Measurements from ENCODE around the gene PLA2G2C. TPM values are rescaled to one million over a fixed set of nuclear protein-coding genes. Genes with fewer than 3 reads are reported as not detected.

The PLA2G2C gene
- total RNA-seq, 3 donors from 2014 or later (not counting 1 experiment from before 2014, with no cell fraction given) = not detected

DNA sequence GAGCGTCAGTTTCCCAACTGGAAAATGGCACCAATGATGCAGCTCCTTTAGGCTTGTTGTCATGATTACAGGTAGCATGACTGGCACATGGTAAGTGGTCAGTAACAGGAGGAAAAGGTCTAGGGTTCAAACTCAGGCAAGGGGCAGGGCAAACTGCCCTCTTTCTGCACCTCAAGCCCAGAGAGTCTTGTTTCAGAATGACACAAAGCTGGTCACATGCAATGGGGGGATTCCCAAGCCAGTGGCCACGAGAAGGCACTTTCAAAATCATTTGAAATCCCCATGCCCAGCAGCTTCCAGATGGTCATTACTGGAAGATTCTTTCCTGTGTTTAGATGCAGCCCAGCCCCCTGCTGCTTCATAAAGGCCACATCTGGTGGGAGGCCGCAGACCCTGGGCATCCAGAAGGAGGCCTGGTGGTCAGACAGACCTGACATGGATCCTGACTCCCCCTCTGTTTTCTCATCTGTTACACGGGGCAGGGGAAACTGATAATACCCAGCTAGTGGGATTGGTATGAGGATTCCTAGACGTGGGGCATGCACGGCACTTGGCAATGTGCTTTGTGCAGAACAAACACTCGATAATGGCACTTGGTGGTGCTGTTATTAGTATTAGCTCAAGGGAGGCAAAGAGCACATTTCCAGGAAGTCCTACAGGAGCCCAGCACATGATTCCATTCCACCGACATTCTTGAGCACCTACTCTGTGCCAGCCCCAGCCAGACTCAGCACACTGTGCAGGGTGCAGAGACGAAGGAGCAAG, 60.1 kb downstream of the PLA2G2C start:
- no peaks in the 10 kb centered on the region for H3K9me3 ChIP-seq (ENCODE audit: control insufficient read depth, insufficient read depth, low read length)
- Mint-ChIP-seq H3K36me3 (no peaks in the 10 kb centered on the region), H3K27me3 (ENCODE audit: low read depth in 2 of 2) (peaks cover 9% of the 10 kb centered on the region in 2 donors), H3K9me3 (no peaks in the 10 kb centered on the region), H3K4me1 (no peaks in the 10 kb centered on the region), H3K27ac (no peak overlapping the region), H3K4me3 (no peak overlapping the region)
- intact Hi-C loops (cut with micrococcal nuclease) = no loop called here
- no peak overlapping the region for H3K4me3 ChIP-seq (ENCODE audit: low read length)
- 75% methylated on average over 9 of the region's 9 CpGs for WGBS (ENCODE audit: insufficient coverage)
- no peak for DNase-seq
- no peaks in the 10 kb centered on the region for H3K27me3 ChIP-seq (ENCODE audit: control insufficient read depth, insufficient read depth, low read length)
- no peaks in the 10 kb centered on the region for H3K4me1 ChIP-seq (ENCODE audit: control insufficient read depth, insufficient read depth, low read length)
- ATAC-seq = no peak
- TF ChIP-seq, protein P1, sequence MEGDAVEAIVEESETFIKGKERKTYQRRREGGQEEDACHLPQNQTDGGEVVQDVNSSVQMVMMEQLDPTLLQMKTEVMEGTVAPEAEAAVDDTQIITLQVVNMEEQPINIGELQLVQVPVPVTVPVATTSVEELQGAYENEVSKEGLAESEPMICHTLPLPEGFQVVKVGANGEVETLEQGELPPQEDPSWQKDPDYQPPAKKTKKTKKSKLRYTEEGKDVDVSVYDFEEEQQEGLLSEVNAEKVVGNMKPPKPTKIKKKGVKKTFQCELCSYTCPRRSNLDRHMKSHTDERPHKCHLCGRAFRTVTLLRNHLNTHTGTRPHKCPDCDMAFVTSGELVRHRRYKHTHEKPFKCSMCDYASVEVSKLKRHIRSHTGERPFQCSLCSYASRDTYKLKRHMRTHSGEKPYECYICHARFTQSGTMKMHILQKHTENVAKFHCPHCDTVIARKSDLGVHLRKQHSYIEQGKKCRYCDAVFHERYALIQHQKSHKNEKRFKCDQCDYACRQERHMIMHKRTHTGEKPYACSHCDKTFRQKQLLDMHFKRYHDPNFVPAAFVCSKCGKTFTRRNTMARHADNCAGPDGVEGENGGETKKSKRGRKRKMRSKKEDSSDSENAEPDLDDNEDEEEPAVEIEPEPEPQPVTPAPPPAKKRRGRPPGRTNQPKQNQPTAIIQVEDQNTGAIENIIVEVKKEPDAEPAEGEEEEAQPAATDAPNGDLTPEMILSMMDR (IDR thresholded peaks at IDR 0.05) = no peak
- H3K36me3 ChIP-seq (ENCODE audit: control insufficient read depth, insufficient read depth, low read length) = no peaks in the 10 kb centered on the region
- H3K27ac ChIP-seq (ENCODE audit: low read length) = no peak overlapping the region

DNA sequence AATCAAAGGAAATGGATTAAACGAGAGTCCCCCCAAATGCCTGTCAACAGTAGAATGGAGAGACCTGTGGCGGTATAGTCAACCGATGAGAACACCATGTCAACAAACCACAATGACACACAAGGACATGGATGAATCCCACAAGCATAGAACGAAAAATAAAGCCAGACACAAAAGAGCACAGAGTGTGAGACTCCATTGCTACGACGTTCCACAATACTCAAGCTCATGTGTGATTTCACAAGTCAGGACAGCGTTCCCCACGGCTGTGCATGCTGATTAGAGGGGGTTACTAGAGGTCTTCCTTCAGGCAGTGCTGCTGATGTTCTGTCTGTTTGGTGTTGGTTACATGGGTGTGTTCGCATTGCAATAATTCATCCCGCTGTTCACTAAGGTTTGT, 61.2 kb downstream of the PLA2G2C start:
- Histone ChIP-seq H3K9me3 (ENCODE audit: control insufficient read depth, insufficient read depth, low read length) (no peaks in the 10 kb centered on the region), H3K27ac (ENCODE audit: low read length) (no peak overlapping the region), H3K27me3 (ENCODE audit: control insufficient read depth, insufficient read depth, low read length) (no peaks in the 10 kb centered on the region), H3K4me1 (ENCODE audit: control insufficient read depth, insufficient read depth, low read length) (no peaks in the 10 kb centered on the region), H3K4me3 (ENCODE audit: low read length) (no peak overlapping the region), H3K36me3 (ENCODE audit: control insufficient read depth, insufficient read depth, low read length) (no peaks in the 10 kb centered on the region)
- H3K36me3 Mint-ChIP-seq = no peaks in the 10 kb centered on the region
- 76% methylated on average over 10 of the region's 10 CpGs for WGBS (ENCODE audit: insufficient coverage)
- TF ChIP-seq, protein P1 (IDR thresholded peaks at IDR 0.05) = no peak
- intact Hi-C loops (cut with micrococcal nuclease) = no loop called here
- no peak for DNase-seq
- no peak overlapping the region for H3K27ac Mint-ChIP-seq
- no peaks in the 10 kb centered on the region for H3K9me3 Mint-ChIP-seq
- H3K27me3 Mint-ChIP-seq (ENCODE audit: low read depth in 2 of 2) = peaks cover 9 to 10% of the 10 kb centered on the region in 2 donors
- ATAC-seq = no peak
- H3K4me1 Mint-ChIP-seq = no peaks in the 10 kb centered on the region
- no peak overlapping the region for H3K4me3 Mint-ChIP-seq

DNA sequence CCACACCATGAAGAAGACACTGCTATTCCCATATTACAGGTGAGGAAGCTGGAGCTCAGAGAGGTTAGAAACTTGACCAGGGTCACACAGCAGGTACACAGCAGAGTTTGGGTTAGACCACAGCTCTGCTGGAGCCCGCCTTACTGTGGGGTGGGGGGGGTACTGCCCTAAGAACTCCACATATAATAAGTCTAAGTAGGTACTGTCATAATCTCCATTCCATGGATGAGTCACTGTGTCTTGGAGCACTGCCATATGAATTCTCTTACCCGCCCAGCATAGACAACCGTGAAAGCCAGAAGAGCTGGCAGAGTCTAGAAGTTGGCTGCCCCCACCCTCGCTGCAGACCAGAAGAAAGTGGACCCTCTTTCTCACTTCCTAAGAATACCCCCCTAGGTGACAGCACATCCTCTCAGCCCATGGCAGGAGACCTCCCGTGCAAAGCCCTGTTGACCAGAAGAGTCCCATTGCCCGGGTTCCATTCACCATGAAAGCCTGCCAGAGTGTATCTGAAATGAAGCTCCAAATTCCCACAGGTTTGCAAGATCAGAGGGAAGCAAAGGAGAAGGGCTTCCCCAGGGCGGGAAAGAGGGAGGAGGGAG, 61.8 kb downstream of the PLA2G2C start:
- ATAC-seq = no peak
- TF ChIP-seq, protein P1 (IDR thresholded peaks at IDR 0.05) = no peak
- peaks cover 9 to 11% of the 10 kb centered on the region in 2 donors for H3K27me3 Mint-ChIP-seq (ENCODE audit: low read depth in 2 of 2)

More for the DNA sequence above, 61.8 kb downstream of the PLA2G2C start:
- Mint-ChIP-seq H3K4me1 (no peaks in the 10 kb centered on the region), H3K4me3 (no peak overlapping the region), H3K9me3 (no peaks in the 10 kb centered on the region), H3K27ac (no peak overlapping the region), H3K36me3 (no peaks in the 10 kb centered on the region)
- WGBS (ENCODE audit: insufficient coverage) = 72% methylated on average over 6 of the region's 7 CpGs
- no peak overlapping the region for H3K27ac ChIP-seq (ENCODE audit: low read length)
- intact Hi-C loops (cut with micrococcal nuclease) = no loop called here
- DNase-seq = no peak
- H3K36me3 ChIP-seq (ENCODE audit: control insufficient read depth, insufficient read depth, low read length) = no peaks in the 10 kb centered on the region
- no peak overlapping the region for H3K4me3 ChIP-seq (ENCODE audit: low read length)
- no peaks in the 10 kb centered on the region for H3K27me3 ChIP-seq (ENCODE audit: control insufficient read depth, insufficient read depth, low read length)
- no peaks in the 10 kb centered on the region for H3K9me3 ChIP-seq (ENCODE audit: control insufficient read depth, insufficient read depth, low read length)
- peaks cover 4% of the 10 kb centered on the region for H3K4me1 ChIP-seq (ENCODE audit: control insufficient read depth, insufficient read depth, low read length)

All from natural killer cell (primary cell).